Breast epithelium (tissue), 3 donors: ENCODE data around the gene KREMEN2.

ENCODE experiments used
- POLR2A ChIP-seq: fragments of 450-650 bp; IDR thresholded peaks from one replicate; pipeline ENCODE4 v1.6.1; 2016; ENCODE audit warnings: antibody characterized with exemption, mild to moderate bottlenecking, moderate library complexity
- TF ChIP-seq, protein P1 (sequence below), 3 donors: fragments of 450-650 bp; IDR thresholded peaks; one replicate each; pipeline ENCODE4 v1.5.1; 2016 to 2017; ENCODE audit warnings: antibody characterized with exemption in 3 of 3, mild to moderate bottlenecking in 3 of 3, moderate library complexity in 3 of 3

- TF ChIP-seq, protein P1, sequence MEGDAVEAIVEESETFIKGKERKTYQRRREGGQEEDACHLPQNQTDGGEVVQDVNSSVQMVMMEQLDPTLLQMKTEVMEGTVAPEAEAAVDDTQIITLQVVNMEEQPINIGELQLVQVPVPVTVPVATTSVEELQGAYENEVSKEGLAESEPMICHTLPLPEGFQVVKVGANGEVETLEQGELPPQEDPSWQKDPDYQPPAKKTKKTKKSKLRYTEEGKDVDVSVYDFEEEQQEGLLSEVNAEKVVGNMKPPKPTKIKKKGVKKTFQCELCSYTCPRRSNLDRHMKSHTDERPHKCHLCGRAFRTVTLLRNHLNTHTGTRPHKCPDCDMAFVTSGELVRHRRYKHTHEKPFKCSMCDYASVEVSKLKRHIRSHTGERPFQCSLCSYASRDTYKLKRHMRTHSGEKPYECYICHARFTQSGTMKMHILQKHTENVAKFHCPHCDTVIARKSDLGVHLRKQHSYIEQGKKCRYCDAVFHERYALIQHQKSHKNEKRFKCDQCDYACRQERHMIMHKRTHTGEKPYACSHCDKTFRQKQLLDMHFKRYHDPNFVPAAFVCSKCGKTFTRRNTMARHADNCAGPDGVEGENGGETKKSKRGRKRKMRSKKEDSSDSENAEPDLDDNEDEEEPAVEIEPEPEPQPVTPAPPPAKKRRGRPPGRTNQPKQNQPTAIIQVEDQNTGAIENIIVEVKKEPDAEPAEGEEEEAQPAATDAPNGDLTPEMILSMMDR (IDR thresholded peaks at IDR 0.05): no peak
- no peak for TF ChIP-seq POLR2A
Measured at GRCh38 chr16:2933136-2933535, 30.9 kb upstream of the KREMEN2 start.
